HEK293T (cell line): ENCODE measurements around the gene POU3F1.

ENCODE experiments used
- CTCF ChIA-PET: fragments of 350-600 bp; formaldehyde crosslinking; extraction: SDS; loops from one replicate; lab custom pipeline; 2021; ENCODE audit warnings: antibody characterized with exemption, inconsistent platforms; lab: Yijun Ruan, JAX
- POLR2A ChIA-PET: fragments of 350-600 bp; formaldehyde crosslinking; extraction: SDS; loops from one replicate; lab custom pipeline; 2020; ENCODE audit warnings: antibody characterized with exemption, inconsistent platforms; lab: Yijun Ruan, JAX
- DNase-seq: peaks from one replicate; pipeline ENCODE4 v3.0.0; 2012; ENCODE audit warnings: mixed read lengths; ENCODE audit errors: extremely low spot score
- ARNT ChIP-seq: fragments of 450-650 bp; IDR thresholded peaks from 2 replicates; pipeline ENCODE4 v1.6.1; 2017; ENCODE audit warnings: mild to moderate bottlenecking
- BHLHE40 ChIP-seq: fragments of 450-650 bp; IDR thresholded peaks from 2 replicates; pipeline ENCODE4 v1.6.1; 2016; ENCODE audit warnings: mild to moderate bottlenecking, moderate library complexity, borderline replicate concordance
- CTBP1 ChIP-seq: fragments of 450-650 bp; IDR thresholded peaks from 2 replicates; pipeline ENCODE4 v1.6.1; 2016; ENCODE audit warnings: borderline replicate concordance
- ELF4 ChIP-seq: fragments of 450-650 bp; IDR thresholded peaks from 2 replicates; pipeline ENCODE4 v1.6.1; 2017; ENCODE audit warnings: antibody characterized with exemption
- FOXA1 ChIP-seq: fragments of 450-650 bp; IDR thresholded peaks from 2 replicates; pipeline ENCODE4 v1.6.1; 2016; ENCODE audit warnings: mild to moderate bottlenecking
- FOXK2 ChIP-seq: fragments of 450-650 bp; IDR thresholded peaks from 2 replicates; pipeline ENCODE4 v1.6.1; 2016; ENCODE audit warnings: mild to moderate bottlenecking
- FOXM1 ChIP-seq: fragments of 450-650 bp; IDR thresholded peaks from 2 replicates; pipeline ENCODE4 v1.6.1; 2017; ENCODE audit warnings: mild to moderate bottlenecking, borderline replicate concordance
- HDGF ChIP-seq: fragments of 450-650 bp; IDR thresholded peaks from 2 replicates; pipeline ENCODE4 v1.6.1; 2017; ENCODE audit warnings: antibody characterized with exemption, borderline replicate concordance
- L3MBTL2 ChIP-seq: fragments of 450-650 bp; conservative IDR thresholded peaks from 2 replicates; pipeline ENCODE4 v1.6.1; 2016; ENCODE audit warnings: mild to moderate bottlenecking
- LEF1 ChIP-seq: fragments of 450-650 bp; IDR thresholded peaks from 2 replicates; pipeline ENCODE4 v1.6.1; 2017; ENCODE audit warnings: mild to moderate bottlenecking, borderline replicate concordance
- NFRKB ChIP-seq: fragments of 450-650 bp; IDR thresholded peaks from 2 replicates; pipeline ENCODE4 v1.6.1; 2016; ENCODE audit warnings: mild to moderate bottlenecking, moderate library complexity
- SP1 ChIP-seq: fragments of 450-650 bp; IDR thresholded peaks from 2 replicates; pipeline ENCODE4 v1.6.1; 2017
- SUZ12 ChIP-seq: fragments of 450-650 bp; IDR thresholded peaks from 2 replicates; pipeline ENCODE4 v1.6.1; 2016; ENCODE audit warnings: mild to moderate bottlenecking
- TARDBP ChIP-seq: fragments of 450-650 bp; IDR thresholded peaks from 2 replicates; pipeline ENCODE4 v1.6.1; 2016
- ZNF384 ChIP-seq: fragments of 450-650 bp; IDR thresholded peaks from 2 replicates; pipeline ENCODE4 v1.6.1; 2016
- TF ChIP-seq, protein P1 (sequence below): fragments of 450-650 bp; IDR thresholded peaks from 2 replicates; pipeline ENCODE4 v1.6.1; 2016

POU3F1 gene

DNA sequence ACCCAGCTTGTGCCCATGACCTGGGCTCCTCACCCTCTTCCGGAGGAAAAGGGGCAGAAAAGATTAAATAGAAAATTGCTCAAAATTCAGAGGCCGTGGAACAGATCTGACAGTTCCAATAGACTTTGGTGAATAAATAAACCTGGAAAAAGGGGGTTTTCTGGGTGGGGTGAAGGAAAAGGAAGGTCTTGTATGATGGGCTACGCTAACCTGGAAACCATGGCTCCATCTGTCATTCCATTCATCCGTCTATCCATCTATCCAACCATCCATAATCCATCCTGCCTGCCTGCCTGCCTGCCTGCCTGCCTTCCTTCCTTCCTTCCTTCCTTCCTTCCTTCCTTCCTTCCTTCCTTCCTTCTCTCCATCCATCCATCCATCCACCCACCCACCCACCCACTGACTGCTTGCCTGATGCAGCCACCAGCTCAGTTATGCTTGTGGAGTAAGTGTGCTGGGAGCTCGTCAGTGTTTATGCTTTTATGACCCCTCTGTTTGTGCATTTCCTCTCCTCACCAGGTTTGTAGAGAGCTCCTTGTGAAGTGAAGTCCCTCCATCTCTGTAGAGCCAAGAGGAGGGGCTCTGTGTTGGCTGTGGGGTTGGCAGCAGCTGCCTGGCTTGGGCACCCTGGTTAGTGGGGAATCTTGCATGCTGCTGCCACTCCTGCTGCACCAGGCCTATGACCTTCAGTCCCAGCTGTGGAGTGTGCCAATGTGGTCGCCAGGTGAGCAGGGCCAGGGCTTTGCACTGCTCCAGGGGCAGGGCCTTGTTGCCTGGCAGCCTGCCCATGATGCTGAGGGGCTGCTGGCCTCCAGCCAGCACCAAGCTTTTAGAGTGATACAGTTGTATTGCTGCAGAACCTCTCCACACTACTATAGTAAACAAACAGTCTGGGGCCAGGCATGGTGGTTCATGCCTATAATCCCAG lies 16.0 kb upstream of the POU3F1 start:
- CTCF ChIA-PET = interaction anchor here (0.6 to 1.8 kb wide), 3 partner anchors 9 to 1410 kb away, joined by 3 to 6 read pairs (median 3); no protein-coding TSS in a partner anchor
- DNase-seq = no peak
- POLR2A ChIA-PET = no interaction called here
- TF ChIP-seq SP1 (no peak), FOXK2 (no peak), LEF1 (no peak), ARNT (no peak), ZNF384 (no peak), HDGF (no peak), TARDBP (no peak), ELF4 (no peak), L3MBTL2 (no peak), BHLHE40 (no peak)
- TF ChIP-seq, protein P1, sequence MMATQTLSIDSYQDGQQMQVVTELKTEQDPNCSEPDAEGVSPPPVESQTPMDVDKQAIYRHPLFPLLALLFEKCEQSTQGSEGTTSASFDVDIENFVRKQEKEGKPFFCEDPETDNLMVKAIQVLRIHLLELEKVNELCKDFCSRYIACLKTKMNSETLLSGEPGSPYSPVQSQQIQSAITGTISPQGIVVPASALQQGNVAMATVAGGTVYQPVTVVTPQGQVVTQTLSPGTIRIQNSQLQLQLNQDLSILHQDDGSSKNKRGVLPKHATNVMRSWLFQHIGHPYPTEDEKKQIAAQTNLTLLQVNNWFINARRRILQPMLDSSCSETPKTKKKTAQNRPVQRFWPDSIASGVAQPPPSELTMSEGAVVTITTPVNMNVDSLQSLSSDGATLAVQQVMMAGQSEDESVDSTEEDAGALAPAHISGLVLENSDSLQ = no peak

DNA sequence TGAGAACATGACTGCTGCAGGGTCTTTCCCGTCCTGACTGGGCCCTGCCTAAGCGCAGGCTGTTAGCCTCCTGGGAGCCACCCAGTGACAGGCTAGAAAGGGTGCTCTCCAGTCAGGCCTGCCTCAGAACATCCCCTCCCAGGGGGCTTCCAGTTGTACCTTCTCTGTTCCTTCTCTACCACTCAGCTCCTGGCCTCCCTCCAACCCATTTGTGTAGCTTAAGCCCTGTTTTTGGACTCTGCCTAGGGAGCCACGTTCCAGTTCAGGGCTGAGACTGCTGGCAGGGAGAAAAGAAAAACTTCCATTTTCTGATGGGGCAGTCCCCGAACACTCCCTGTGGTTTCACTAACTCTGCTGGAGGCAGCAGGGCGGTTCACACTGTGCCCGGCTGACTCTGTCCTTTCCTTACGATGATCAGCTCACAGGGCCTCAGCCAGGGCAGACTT lies 15.3 kb upstream of the POU3F1 start:
- ChIA-PET POLR2A (no interaction called here), CTCF (interaction anchor here (0.6 to 2.0 kb wide), 4 partner anchors 10 to 1410 kb away, joined by 3 to 6 read pairs (median 4); no protein-coding TSS in a partner anchor)
- DNase-seq = no peak
- TF ChIP-seq TARDBP (no peak), NFRKB (no peak), FOXM1 (no peak), FOXA1 (no peak), ELF4 (no peak), FOXK2 (no peak), SUZ12 (no peak), ZNF384 (no peak), SP1 (no peak), L3MBTL2 (no peak), LEF1 (no peak), HDGF (no peak), CTBP1 (no peak), BHLHE40 (no peak), ARNT (no peak)
- TF ChIP-seq, protein P1 = no peak

DNA sequence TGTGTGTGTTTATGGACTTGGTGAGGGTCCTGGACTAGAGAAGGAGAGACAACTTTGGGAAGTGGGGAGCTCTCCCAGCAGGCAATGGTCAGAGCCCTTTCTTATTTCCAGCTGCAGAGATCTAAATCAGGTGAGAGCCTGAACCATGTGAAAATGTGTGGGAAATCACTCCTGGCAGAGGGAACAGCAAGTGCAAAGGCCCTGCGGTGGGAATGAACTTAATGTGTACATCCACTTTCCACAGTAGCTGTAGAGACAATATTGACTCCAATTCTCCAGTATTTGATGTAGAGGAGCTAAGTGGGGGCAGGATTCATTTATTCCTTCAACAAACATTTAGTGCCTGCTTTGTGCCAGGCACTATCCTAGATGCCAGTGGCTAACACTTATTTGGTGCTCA lies 14.7 kb upstream of the POU3F1 start:
- POLR2A ChIA-PET = no interaction called here
- CTCF ChIA-PET = interaction anchor here (2.0 kb wide), 1 partner anchor 11 kb away, joined by 5 read pairs; no protein-coding TSS in a partner anchor
- TF ChIP-seq ARNT (no peak), LEF1 (no peak), ZNF384 (no peak)
- DNase-seq = no peak

DNA sequence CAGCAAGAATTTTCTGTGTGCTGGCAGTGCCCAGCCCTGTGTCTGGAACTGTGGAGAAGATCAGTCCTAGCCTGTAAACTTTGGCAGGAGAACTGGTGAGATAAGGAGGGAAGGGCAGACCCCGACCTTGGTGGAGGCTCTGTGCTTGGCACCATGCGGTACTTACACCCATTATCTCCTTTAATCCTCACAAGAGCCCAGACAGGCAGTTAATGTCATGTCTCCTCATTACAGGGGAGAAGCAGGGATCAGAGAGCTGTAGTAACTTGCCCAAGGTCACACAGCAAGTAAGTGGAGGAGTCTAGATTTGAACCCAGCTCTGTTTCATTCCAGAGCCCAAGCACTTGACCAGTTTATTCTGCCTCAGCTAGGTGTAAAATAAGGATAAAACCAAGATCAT lies 13.9 kb upstream of the POU3F1 start:
- ChIA-PET CTCF (interaction anchor here (2.0 kb wide), 1 partner anchor 11 kb away, joined by 5 read pairs; no protein-coding TSS in a partner anchor), POLR2A (no interaction called here)
- no peak for DNase-seq
- TF ChIP-seq FOXM1 = no peak
- no peak for TF ChIP-seq SP1
- TF ChIP-seq CTBP1 = no peak
- no peak for TF ChIP-seq FOXK2
- TF ChIP-seq SUZ12 = no peak
- TF ChIP-seq HDGF = no peak
- TF ChIP-seq, protein P1 = no peak
- TF ChIP-seq L3MBTL2 = no peak
- TF ChIP-seq ARNT = no peak
- no peak for TF ChIP-seq TARDBP
- TF ChIP-seq ZNF384 = no peak
- no peak for TF ChIP-seq FOXA1
- no peak for TF ChIP-seq LEF1
- TF ChIP-seq BHLHE40 = no peak
- no peak for TF ChIP-seq NFRKB
- no peak for TF ChIP-seq ELF4

DNA sequence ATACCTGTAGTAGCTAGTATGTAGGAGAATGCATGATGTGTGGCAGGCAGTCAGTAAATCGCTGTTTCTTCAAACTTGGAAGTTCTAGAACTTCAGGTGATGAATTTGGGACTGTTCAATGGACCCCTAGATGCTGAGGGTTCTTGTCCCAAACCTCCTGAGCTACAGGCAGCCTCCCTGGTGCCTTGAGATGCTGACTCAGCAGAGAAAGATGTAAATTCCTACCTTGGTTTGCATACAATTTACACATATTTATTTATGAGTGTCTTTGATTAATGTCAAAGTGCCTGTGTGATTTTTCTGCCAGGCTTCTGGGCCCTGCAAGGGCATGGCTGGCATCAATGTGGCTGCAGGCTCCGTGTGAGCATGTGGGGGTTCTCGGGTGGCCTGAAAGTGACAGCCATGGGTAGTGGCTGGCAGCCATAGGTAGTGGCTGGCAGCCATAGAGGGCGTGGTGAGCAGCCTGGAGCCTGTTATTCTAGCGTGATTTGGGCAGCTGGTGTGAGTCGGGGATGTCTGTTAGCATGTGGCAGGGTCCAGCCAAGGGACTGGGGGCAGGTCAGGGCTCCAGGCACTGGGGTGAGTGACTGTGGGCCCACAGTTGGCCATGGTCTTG lies 13.2 kb upstream of the POU3F1 start:
- TF ChIP-seq ZNF384 (no peak), FOXK2 (no peak), FOXA1 (no peak), FOXM1 (no peak), ARNT (no peak), BHLHE40 (no peak), NFRKB (no peak), SP1 (no peak), SUZ12 (no peak), CTBP1 (no peak), HDGF (no peak), ELF4 (no peak), LEF1 (no peak), TARDBP (no peak), L3MBTL2 (no peak)
- TF ChIP-seq, protein P1 = no peak
- CTCF ChIA-PET = interaction anchor here (0.6 to 2.0 kb wide), 3 partner anchors 12 to 13 kb away, joined by 3 to 5 read pairs (median 3); no protein-coding TSS in a partner anchor
- DNase-seq = no peak
- POLR2A ChIA-PET = no interaction called here
